GM18909 (cell line): ENCODE measurements around the gene KNTC1.
"Not testable (repeated sequence)": the region's sequence is repeated elsewhere in the genome, so short reads cannot be mapped to it uniquely, and the experiment has no call there.

Experiments used
- ATAC-seq: cut with Tn5 transposase; IDR thresholded peaks from one replicate; pipeline ENCODE4 v1.9.1; 2021; ENCODE audit warnings: mild to moderate bottlenecking; ENCODE audit not compliant: unreplicated experiment, poor library complexity

Gene KNTC1

GRCh38 chr12:122643207-122643805, 116.3 kb downstream of the KNTC1 start:
- no peak for ATAC-seq

GRCh38 chr12:122646517-122647217, 119.6 kb downstream of the KNTC1 start:
- ATAC-seq, result peak; percentile 82

- no peak for ATAC-seq
Observed at GRCh38 chr12:122651520-122652224, 124.6 kb downstream of the KNTC1 start.

GRCh38 chr12:122653291-122653690, 126.2 kb downstream of the KNTC1 start:
- ATAC-seq, result not testable (repeated sequence)

GRCh38 chr12:122656298-122656697, 129.2 kb downstream of the KNTC1 start:
- no peak for ATAC-seq

GRCh38 chr12:122659579-122659978, 132.5 kb downstream of the KNTC1 start:
- no peak for ATAC-seq

- no peak for ATAC-seq
Observed at GRCh38 chr12:122661246-122661645, 134.2 kb downstream of the KNTC1 start.

- no peak for ATAC-seq
Observed at GRCh38 chr12:122661938-122662337, 134.9 kb downstream of the KNTC1 start.

- ATAC-seq, result no peak
Observed at GRCh38 chr12:122665349-122665748, 138.3 kb downstream of the KNTC1 start.

- no peak for ATAC-seq
Observed at GRCh38 chr12:122665759-122666158, 138.7 kb downstream of the KNTC1 start.

- ATAC-seq, result no peak
Observed at GRCh38 chr12:122668268-122668667, 141.2 kb downstream of the KNTC1 start.

GRCh38 chr12:122669397-122670070, 142.5 kb downstream of the KNTC1 start:
- ATAC-seq, result no peak

GRCh38 chr12:122672515-122672914, 145.5 kb downstream of the KNTC1 start:
- ATAC-seq, result no peak
